Measurements from ENCODE around the gene ZNF526. TPM values are rescaled to one million over a fixed set of nuclear protein-coding genes. Genes with fewer than 3 reads are reported as not detected.

ZNF526 gene
- polyA plus RNA-seq, 3 donors: 7.4 to 8.9 (median 8.3) TPM

DNA sequence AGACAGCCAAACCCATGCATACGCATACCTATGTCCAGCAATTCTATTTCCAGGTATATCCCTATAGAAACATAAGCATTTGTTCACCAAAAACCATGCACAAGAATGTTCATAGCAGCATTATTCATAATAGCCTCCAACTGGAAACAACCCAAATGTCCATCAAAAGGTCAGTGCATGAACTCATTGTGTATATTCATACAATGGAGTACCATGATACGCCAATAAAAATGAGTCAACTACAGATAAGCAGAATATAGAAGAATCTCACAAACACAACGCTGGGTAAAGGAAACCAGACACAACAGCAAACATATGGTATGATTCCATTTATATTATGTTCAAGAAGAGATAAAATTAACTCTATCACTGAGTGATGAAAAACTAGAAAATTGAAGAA lies 26.4 kb upstream of the ZNF526 start:
- DNase-seq (ENCODE audit: low read depth in 3 of 3, low spot score in 2 of 3): no peak

GRCh38 chr19:42196011-42197001 lies 23.8 kb upstream of the ZNF526 start:
- DNase-seq (ENCODE audit: low read depth in 3 of 3, low spot score in 2 of 3): no peak

DNA sequence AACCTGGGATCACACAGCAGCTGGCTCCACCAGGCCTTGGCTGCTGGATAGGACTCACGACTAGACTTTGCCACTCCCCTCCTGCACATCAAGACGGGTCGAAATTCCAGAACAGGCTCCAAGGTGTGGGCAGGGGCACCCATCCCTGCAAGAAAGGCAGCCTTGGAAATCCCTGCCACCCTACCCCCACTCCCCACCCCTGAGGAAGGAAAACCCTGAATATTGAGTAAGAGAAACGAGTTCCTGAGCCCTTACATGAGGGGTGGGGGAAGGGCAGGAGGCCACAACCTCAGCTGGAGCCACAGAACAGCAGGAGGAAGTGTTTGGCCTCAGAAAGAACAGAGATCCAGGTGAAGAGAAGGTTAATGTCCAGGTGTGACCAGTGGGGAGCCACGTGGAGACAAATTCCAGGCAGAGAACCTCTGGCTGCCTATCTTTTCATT lies 22.7 kb upstream of the ZNF526 start:
- no peak for DNase-seq (ENCODE audit: low read depth in 3 of 3, low spot score in 2 of 3)

DNA sequence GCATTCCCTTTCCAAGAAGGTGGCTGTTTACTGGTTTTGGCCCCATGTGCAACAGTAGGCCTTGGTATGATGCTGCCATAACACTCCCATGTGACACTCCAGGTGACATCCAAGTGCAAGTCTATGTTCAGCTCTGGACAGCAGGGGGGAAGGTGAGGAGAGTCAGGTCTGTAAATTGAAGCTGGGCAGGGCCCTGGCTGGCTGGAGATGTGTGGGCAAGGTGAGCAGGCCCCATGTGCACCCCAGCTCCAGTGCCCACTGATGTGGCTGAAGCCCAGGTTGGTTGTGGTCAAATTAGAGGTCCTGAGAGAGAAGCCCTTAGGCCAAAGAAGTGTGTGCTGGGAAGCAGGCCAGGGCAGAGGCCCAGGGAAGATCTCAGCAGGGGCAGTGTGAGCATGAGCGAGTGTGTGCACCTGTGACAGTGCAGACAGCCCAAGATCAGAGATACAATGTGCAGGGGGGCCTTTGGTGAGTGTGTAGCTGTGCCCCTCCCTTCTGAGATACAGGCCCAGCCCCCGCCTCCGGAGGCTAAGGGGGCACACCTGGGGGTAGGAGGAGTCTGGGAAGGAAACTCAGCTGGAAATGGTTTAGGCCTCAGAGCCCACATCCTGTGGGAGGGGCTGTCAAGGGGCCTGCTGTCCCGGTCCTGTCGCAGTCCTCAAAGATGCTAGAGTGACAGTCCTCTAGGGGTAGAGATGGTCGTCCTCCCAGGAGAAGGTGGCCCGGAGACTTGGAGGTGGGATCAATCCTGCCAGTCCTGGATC lies 21.3 kb upstream of the ZNF526 start:
- no peak for DNase-seq (ENCODE audit: low read depth in 3 of 3, low spot score in 2 of 3)

DNA sequence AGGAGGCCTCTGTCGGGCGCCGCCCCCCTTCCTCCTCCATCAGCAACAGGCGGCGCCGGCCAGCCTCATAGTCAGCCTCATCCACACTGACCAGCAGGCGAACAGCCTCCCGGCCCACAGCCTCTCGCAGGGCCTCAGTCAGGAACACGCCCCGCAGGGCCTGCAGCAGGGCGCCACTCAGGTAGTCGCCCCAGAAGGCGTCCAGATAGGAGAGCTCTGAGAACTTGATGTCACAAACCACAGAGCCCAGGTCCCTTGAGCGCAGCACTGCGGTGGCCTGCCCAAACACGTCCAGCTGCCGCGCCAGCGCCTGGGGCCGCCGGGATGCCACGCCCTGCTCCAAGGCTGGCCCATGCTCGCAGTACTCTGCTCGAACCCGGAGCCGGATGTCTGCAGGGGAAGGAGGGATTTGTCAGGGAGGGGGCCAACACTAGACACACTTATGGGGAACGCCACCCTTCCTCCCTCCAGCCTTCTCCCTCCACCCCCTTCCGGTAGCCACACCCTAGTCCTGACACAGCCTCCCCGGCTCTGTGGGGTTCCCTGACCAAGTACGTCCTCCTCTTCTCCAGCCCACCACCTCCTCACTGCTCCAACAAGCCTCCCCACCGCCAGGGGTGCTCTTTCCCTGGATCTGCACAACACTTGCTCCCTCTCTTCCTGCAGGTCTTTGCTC lies 20.5 kb upstream of the ZNF526 start:
- DNase-seq (ENCODE audit: low read depth in 3 of 3, low spot score in 2 of 3): no peak

DNA sequence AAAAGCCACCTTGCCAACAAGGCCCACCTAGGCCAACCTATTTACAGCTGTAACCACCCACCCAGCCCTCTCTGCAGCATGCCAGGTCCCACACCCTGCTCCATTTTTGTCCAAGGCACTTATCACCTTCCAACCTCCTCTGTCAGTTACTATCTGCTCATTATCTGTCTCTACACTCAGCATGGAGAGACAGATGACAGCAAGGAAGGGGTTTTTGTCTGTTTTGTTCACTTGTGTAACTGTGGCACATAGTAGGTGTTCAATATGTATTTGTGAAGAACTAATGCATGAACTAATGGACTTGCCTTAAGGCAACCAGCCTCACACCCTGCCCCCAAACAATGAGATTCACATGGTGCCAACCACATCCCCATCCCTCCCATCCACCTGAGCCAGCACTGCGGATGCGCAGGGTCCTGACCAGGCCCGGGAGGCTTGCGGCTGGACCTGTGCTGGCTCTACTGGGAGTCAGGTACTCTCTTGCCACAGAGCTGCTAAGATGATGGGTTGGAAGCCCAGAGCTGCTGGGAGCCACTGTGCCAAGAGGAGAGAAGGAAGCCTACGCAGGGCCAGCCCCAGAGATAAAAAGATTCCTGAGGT lies 19.9 kb upstream of the ZNF526 start:
- no peak for DNase-seq (ENCODE audit: low read depth in 3 of 3, low spot score in 2 of 3)

GRCh38 chr19:42201489-42202289 lies 18.4 kb upstream of the ZNF526 start:
- no peak for DNase-seq (ENCODE audit: low read depth in 3 of 3, low spot score in 2 of 3)

DNA sequence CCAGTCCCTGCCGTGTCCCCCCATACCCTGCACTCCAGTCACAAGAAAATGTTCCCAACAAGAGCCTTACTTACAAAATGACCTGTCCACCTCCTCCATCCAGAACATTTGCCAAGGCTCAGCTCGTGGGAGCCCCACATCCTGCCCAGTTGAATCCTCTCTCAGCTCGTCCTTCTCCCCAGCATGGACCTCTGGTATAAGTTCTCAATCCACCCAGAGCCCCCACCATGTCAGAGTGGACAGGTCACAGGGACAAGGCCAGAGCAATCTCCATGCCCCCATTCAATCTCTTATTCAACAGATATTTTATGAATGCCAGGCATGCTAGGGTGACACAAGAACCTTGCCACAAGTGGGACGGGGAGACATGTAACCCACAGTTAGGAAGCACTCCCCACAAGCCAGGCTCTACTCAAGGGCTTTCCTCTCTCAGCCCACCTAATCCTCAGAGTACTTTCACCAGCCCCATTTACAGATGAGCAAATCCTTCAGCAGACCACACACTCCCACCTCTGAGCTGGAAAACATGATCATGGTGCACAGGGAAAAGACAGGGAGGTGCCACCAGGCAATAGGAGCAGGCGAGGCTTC lies 17.7 kb upstream of the ZNF526 start:
- no peak for DNase-seq (ENCODE audit: low read depth in 3 of 3, low spot score in 2 of 3)

- no peak for DNase-seq (ENCODE audit: low read depth in 3 of 3, low spot score in 2 of 3)
These were observed 16.4 kb upstream of the ZNF526 start for GRCh38 chr19:42203700-42204099.

DNA sequence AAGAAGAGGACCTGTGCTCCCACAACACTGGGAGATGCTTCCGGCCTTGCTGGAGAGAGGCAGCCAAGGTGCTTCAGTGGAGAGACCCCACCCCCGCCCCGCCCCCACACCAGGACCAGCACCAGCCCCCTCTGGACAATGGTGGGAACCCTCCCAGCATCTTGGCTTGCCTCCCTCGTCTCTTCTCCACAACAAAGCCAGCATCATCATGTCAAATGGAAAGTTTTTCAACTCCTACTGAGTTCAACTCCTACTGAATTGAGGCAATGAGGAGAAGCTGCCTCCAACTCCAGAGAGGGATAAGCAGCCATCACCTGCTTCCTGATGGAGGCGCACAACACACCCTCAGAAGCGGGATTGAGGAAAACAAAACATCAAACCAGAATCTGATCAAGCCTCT lies 15.4 kb upstream of the ZNF526 start:
- no peak for DNase-seq (ENCODE audit: low read depth in 3 of 3, low spot score in 2 of 3)

DNA sequence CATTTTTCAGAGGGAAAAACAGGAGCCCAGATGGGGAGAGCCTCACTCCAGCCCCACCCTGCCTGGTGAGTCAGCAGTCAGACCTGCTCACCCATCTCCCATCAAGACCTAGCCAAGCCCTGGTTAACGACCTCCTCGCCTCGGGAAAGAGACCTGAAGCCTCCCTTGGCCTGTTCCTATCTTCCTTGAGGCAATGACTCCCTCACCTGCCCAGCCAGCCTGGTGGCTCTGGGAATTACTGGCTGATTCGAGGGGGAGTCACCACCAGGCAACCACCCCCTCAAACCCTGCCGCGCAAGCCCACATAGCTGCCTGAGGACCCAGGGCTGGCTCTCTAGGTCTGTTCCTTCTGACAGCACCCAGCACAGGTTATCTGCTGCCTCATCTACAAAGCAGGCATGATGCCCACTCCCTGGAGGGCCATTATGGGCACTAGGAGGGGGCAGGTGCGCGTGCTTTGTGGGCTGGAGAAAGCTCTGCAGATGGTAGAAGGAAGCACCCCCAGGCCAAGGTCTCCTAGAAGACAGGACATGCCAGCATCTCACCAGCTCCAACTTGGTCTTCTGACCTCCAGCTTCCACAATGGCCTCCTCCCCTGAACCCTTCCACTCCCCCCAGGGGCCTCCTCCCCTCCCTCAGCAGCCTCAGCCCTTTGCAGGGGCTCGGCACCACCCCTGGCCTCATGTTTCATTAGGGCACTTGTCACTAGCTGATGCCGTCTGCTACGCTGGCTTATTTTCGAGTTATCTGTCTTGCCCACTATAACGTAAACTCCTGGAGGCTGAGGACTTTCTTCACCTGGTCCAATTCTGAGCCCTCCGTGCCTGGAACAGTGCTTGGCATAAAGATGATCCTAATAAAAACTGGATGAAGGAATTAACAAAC lies 13.0 kb upstream of the ZNF526 start:
- DNase-seq (ENCODE audit: low read depth in 3 of 3, low spot score in 2 of 3): no peak

DNA sequence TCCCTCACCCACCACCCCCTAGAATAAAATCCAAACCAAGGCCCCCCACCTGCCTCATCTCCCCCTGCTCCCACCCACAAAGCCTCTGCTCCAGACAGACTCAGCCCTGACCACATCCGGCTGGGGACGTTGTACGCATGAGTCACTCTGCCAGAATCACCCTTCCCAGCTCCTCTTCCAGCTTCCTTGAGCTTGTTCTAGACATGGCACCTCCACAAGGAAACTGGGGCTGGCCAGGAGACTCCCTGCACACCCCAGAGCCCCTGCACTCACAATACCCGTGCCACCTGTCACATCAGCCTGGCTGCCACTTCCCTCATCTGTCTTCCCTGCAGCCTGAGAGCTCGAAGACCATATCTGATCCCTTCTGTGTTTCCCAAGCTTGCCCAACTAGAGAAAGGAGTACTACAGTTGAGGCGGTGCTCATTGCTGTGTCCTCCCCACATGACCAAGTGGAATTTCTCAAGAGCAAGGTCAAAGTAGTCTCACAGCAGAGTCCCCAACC lies 12.3 kb upstream of the ZNF526 start:
- no peak for DNase-seq (ENCODE audit: low read depth in 3 of 3, low spot score in 2 of 3)

- DNase-seq (ENCODE audit: low read depth in 3 of 3, low spot score in 2 of 3): no peak
These were observed 11.5 kb upstream of the ZNF526 start for GRCh38 chr19:42208612-42209011.

DNA sequence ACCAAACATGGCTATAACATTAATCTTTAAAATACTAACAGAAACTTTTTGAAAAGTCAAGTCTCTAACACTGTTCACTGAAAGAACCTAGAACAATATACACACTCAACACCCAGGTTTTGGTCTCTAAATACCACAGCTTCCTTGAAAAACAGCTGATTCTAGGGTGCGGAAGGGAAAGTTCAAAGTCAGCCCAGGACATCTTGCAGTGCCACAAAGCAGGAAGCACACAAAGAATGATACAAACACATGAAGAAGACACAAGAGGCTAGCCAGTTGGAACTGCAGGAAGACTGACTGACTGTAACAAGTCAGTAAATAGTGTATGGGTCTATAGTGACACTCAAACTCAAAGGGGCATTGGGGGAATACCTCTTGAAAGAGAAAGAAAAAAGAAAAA lies 7.2 kb upstream of the ZNF526 start:
- DNase-seq (ENCODE audit: low read depth in 3 of 3, low spot score in 2 of 3): no peak

DNA sequence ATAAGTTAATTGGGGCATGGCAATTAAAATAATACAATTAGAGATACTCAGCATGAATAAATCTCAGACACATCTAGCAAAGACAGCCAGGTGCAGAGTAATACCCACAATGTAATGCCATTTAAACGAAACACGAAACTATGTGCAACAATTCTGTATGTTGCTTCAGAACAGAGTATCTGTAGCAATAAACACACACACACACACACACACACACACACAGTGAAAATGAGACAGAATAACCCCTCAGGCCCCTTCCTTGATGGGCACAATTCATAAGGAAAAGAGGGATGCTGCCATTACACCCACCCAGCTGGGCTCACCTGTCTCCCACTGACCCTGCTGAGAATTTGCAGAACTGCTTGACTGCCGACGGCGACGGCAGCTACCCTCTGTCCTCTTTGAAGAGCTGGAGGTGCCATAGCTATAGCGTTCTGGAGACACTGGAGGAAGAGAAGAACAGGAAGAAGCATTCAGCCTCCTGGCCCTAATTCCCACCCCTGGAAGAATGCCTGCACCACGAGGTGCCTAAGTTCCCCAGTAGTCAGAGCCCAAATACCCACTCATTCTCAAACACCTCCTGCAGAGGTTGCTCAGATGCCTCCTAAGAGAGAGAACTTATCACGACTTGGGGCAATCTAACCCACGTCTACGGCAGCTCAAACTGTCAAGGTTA lies 5.2 kb upstream of the ZNF526 start:
- DNase-seq (ENCODE audit: low read depth in 3 of 3, low spot score in 2 of 3): no peak

DNA sequence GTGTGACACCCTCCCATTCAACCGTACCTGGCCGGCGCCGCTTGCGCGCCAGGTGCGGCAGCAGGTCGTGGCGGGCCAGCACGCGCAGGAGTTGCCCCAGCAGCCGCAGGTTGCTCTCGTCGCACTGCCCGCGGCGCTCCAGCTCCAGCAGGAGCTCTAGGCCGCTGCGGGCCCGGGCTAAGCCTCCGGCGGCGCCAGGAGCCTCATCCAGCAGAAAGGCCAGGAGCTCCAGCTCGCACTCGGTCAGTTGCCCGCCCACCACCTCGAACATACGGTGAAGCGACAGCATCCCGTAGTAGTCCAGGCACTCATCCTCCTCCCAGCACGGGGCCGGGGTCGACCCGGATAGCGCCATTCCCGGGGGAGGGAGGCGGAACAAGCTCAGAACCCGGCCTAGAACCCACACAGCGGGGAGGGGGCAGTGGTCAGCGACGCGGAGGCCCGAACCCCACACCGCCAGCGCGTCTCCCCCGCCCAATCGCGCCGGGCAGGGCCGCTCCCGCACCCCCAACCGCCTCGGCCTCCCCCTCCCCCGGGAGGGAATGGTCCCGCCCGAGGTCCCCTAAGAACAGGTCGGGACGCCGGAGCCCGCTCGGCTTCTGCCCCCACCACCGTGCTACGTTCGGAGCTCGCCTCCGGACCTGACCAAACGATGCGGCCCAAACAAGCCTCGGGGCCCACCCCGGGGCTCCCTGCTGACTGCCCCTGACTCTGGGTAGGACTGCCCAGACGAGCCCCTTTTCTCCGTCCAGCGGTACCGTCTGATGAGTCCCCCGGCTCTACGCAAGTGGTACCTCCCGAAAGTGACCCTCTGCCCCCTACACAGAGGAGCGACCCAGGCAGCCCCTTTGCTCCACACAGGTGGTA lies 3.2 kb upstream of the ZNF526 start:
- no peak for DNase-seq (ENCODE audit: low read depth in 3 of 3, low spot score in 2 of 3)

Data from right renal cortex interstitium (tissue), 3 donors.